DOHH2 (cell line): Measurements from ENCODE around the gene ELAC1.
A peak's percentile ranks its signal among the peaks of the same experiment; 100 is the strongest.

Experiments
- H3F3A ChIP-seq: fragments of 200-600 bp; sonication (generic), shearing (Covaris generic); 2 replicates; pipeline ENCODE4 v1.6.0; 2016; ENCODE audit warnings: antibody characterized with exemption, mild to moderate bottlenecking; ENCODE audit not compliant: control insufficient read depth, insufficient read depth
- H3K27ac ChIP-seq: fragments of 200-600 bp; sonication (generic); 2 replicates; pipeline ENCODE4 v1.5.1; 2014; ENCODE audit warnings: low read depth, mild to moderate bottlenecking, low read length, moderate library complexity
- H3K27me3 ChIP-seq: fragments of 200-600 bp; sonication (generic); 2 replicates; pipeline ENCODE4 v1.6.1; 2014; ENCODE audit warnings: mild to moderate bottlenecking, low read length, mixed read lengths; ENCODE audit not compliant: control insufficient read depth
- H3K36me3 ChIP-seq: fragments of 200-600 bp; sonication (generic); 2 replicates; pipeline ENCODE4 v1.6.1; 2014; ENCODE audit warnings: mild to moderate bottlenecking, low read length, moderate library complexity, mixed read lengths; ENCODE audit not compliant: control insufficient read depth
- H3K4me1 ChIP-seq: fragments of 200-600 bp; sonication (generic); 2 replicates; pipeline ENCODE4 v1.6.1; 2014; ENCODE audit warnings: mild to moderate bottlenecking, low read length, mixed read lengths; ENCODE audit not compliant: control insufficient read depth
- H3K4me2 ChIP-seq: fragments of 200-600 bp; sonication (generic); 2 replicates; pipeline ENCODE4 v1.6.0; 2014; ENCODE audit warnings: mild to moderate bottlenecking, low read length, moderate library complexity
- H3K4me3 ChIP-seq: fragments of 200-600 bp; sonication (generic); 2 replicates; pipeline ENCODE4 v1.5.1; 2014; ENCODE audit warnings: mild to moderate bottlenecking, low read length, mixed read lengths
- H3K79me2 ChIP-seq: fragments of 200-600 bp; sonication (generic); 2 replicates; pipeline ENCODE4 v1.6.1; 2014; ENCODE audit warnings: mild to moderate bottlenecking, low read length, mixed read lengths; ENCODE audit not compliant: control insufficient read depth
- H3K9me2 ChIP-seq: fragments of 200-600 bp; sonication (generic); replicated peaks from 2 replicates; pipeline ENCODE4 v1.6.1; 2014; ENCODE audit warnings: mild to moderate bottlenecking, low read length, mixed read lengths; ENCODE audit not compliant: control insufficient read depth
- H3K9me3 ChIP-seq: fragments of 200-600 bp; sonication (generic); 2 replicates; pipeline ENCODE4 v1.6.1; 2014; ENCODE audit warnings: antibody characterized with exemption, low read length, mixed read lengths; ENCODE audit not compliant: control insufficient read depth, insufficient read depth
- H4K20me1 ChIP-seq: fragments of 200-600 bp; sonication (generic); 2 replicates; pipeline ENCODE4 v1.6.0; 2014; ENCODE audit warnings: low read depth, mild to moderate bottlenecking, antibody characterized with exemption, low read length, moderate library complexity; ENCODE audit not compliant: control insufficient read depth, insufficient read depth
- CTCF ChIP-seq: fragments of 200-600 bp; sonication (generic); IDR thresholded peaks from one replicate; pipeline ENCODE4 v1.5.1; 2014; ENCODE audit warnings: antibody characterized with exemption, mild to moderate bottlenecking, low read depth, low read length; ENCODE audit not compliant: poor library complexity, severe bottlenecking
- EZH2phosphoT487 ChIP-seq: fragments of 200-600 bp; sonication (generic); IDR thresholded peaks from 2 replicates; pipeline ENCODE4 v1.6.1; 2017; ENCODE audit warnings: borderline replicate concordance, mild to moderate bottlenecking, antibody characterized with exemption, low read length, moderate library complexity, mixed read lengths

Gene ELAC1

DNA sequence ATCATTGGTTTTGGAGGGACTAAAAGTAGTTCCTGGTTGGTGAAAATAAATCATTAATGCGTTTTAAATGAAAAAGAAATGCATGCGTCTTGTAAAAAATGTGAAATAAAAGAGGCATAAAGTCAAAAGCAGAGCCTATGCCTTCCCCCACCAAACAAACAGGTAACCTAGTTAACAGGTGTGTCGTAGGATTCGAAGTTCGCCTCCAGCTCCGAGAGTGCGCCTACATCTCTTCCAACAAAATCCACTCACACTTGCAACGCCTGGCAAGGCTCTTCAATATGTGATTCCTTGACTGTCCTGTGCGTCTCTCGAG is 61.5 kb downstream of the ELAC1 start:
- peaks cover 37% of the 10 kb centered on the region for H3K36me3 ChIP-seq
- TF ChIP-seq CTCF (no peak), EZH2phosphoT487 (no peak)
- no peaks in the 10 kb centered on the region for H3K9me3 ChIP-seq
- peaks cover 61% of the 10 kb centered on the region for H3K79me2 ChIP-seq
- H3K4me1 ChIP-seq = peaks cover 33% of the 10 kb centered on the region
- H3K4me2 ChIP-seq = peak overlapping the region; percentile 93
- no peaks in the 10 kb centered on the region for H3K9me2 ChIP-seq
- no peaks in the 10 kb centered on the region for H3K27me3 ChIP-seq
- H4K20me1 ChIP-seq = peaks cover 28% of the 10 kb centered on the region
- peak overlapping the region; percentile 47 for H3K27ac ChIP-seq
- no peaks in the 10 kb centered on the region for H3F3A ChIP-seq
- peak overlapping the region; percentile 81 for H3K4me3 ChIP-seq

DNA sequence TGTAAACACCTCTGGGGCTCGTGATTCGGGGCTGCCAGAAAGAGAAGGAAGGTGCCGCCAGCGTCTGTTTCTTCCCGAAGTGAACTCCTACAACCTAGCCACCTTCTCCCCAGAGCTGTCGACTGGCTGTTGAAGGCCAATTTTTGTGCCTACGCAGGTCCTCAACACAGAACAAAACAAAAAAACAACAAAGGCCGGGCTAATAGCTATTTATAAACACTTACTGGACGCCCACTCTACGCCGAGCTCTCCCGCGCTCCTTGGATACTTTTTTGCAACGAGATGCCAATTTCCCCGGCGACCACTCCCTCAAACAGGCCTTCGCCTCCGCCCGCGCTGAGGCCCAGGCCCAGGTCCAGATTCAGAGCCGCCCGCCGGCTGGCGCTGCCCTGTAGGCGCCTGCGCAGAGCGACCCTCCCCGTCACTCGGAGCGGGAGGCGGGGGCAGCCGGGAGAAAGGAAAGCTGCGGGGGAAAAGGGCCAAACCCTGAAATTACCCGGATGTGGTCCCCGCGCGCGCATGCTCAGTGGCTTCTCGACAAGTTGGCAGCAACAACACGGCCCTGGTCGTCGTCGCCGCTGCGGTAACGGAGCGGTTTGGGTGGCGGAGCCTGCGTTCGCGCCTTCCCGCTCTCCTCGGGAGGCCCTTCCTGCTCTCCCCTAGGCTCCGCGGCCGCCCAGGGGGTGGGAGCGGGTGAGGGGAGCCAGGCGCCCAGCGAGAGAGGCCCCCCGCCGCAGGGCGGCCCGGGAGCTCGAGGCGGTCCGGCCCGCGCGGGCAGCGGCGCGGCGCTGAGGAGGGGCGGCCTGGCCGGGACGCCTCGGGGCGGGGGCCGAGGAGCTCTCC is 62.1 kb downstream of the ELAC1 start, which contains the start of gene SMAD4:
Gene SMAD4, plus strand, starts transcription at position 520 of the 843 bp plus-strand sequence. CDS start 16,834 bp downstream, outside the sequence.
- peaks cover 42% of the 10 kb centered on the region for H3K36me3 ChIP-seq
- H3K9me2 ChIP-seq = no peaks in the 10 kb centered on the region
- no peaks in the 10 kb centered on the region for H3K9me3 ChIP-seq
- no peaks in the 10 kb centered on the region for H3K27me3 ChIP-seq
- no peaks in the 10 kb centered on the region for H3F3A ChIP-seq
- peaks cover 35% of the 10 kb centered on the region for H3K4me1 ChIP-seq
- peaks cover 67% of the 10 kb centered on the region for H3K79me2 ChIP-seq
- H3K4me3 ChIP-seq = peak within 1 kb of the TSS; percentile 81
- peak within 1 kb of the TSS; percentile 47 for H3K27ac ChIP-seq
- TF ChIP-seq CTCF = no peak
- no peak for TF ChIP-seq EZH2phosphoT487
- H4K20me1 ChIP-seq = peaks cover 34% of the 10 kb centered on the region
- H3K4me2 ChIP-seq = peak within 1 kb of the TSS; percentile 93

- Histone ChIP-seq H3K9me2 (no peaks in the 10 kb centered on the region), H3K36me3 (peaks cover 45% of the 10 kb centered on the region), H3K79me2 (peaks cover 74% of the 10 kb centered on the region), H3K4me1 (peaks cover 35% of the 10 kb centered on the region), H3K4me3 (peak overlapping the region; percentile 81), H4K20me1 (peaks cover 36% of the 10 kb centered on the region), H3K27ac (no peak overlapping the region), H3K4me2 (peak overlapping the region; percentile 93), H3F3A (no peaks in the 10 kb centered on the region), H3K27me3 (no peaks in the 10 kb centered on the region), H3K9me3 (no peaks in the 10 kb centered on the region)
- TF ChIP-seq CTCF (no peak), EZH2phosphoT487 (no peak)
Measured at GRCh38 chr18:51030537-51031258, 62.9 kb downstream of the ELAC1 start.
